ENCODE results near the gene CSMD2.

Gene CSMD2

GRCh38 chr1:34037856-34038255 is 127.2 kb downstream of the CSMD2 start:
- TF ChIP-seq CTCF (IDR thresholded peaks at IDR 0.05; ENCODE audit: borderline replicate concordance, insufficient read depth, low read depth, low read length) = no peak
- no peak overlapping the region for H3K4me3 ChIP-seq (ENCODE audit: low read depth, low read length)

GRCh38 chr1:34037109-34037508 is 127.9 kb downstream of the CSMD2 start:
- no peak for TF ChIP-seq CTCF (IDR thresholded peaks at IDR 0.05; ENCODE audit: borderline replicate concordance, insufficient read depth, low read depth, low read length)
- no peak overlapping the region for H3K4me3 ChIP-seq (ENCODE audit: low read depth, low read length)

- H3K4me3 ChIP-seq (ENCODE audit: low read depth, low read length) = no peak overlapping the region
- no peak for TF ChIP-seq CTCF (IDR thresholded peaks at IDR 0.05; ENCODE audit: borderline replicate concordance, insufficient read depth, low read depth, low read length)
Measured at GRCh38 chr1:34034036-34034435, 131.0 kb downstream of the CSMD2 start.

- no peak overlapping the region for H3K4me3 ChIP-seq (ENCODE audit: low read depth, low read length)
- TF ChIP-seq CTCF (IDR thresholded peaks at IDR 0.05; ENCODE audit: borderline replicate concordance, insufficient read depth, low read depth, low read length) = no peak
Measured at GRCh38 chr1:34029954-34030353, 135.1 kb downstream of the CSMD2 start.

- no peak overlapping the region for H3K4me3 ChIP-seq (ENCODE audit: low read depth, low read length)
- no peak for TF ChIP-seq CTCF (IDR thresholded peaks at IDR 0.05; ENCODE audit: borderline replicate concordance, insufficient read depth, low read depth, low read length)
Measured at GRCh38 chr1:34029515-34029914, 135.5 kb downstream of the CSMD2 start.

- no peak for TF ChIP-seq CTCF (IDR thresholded peaks at IDR 0.05; ENCODE audit: borderline replicate concordance, insufficient read depth, low read depth, low read length)
- no peak overlapping the region for H3K4me3 ChIP-seq (ENCODE audit: low read depth, low read length)
Measured at GRCh38 chr1:34028381-34029055, 136.5 kb downstream of the CSMD2 start.

GRCh38 chr1:34025675-34026074 is 139.4 kb downstream of the CSMD2 start:
- H3K4me3 ChIP-seq (ENCODE audit: low read depth, low read length) = no peak overlapping the region
- no peak for TF ChIP-seq CTCF (IDR thresholded peaks at IDR 0.05; ENCODE audit: borderline replicate concordance, insufficient read depth, low read depth, low read length)

Measured in GM12875 (cell line).